A549 (cell line): ENCODE results near the gene KLKB1.

Source experiments
- CTCF ChIP-seq: fragments of >200 bp; sonication (Bioruptor Twin); formaldehyde crosslinking; IDR thresholded peaks from 3 replicates; pipeline ENCODE4 v1.5.1; 2016
- EP300 ChIP-seq, 2 experiments: fragments of >200 bp; sonication (Bioruptor Twin); formaldehyde crosslinking; IDR thresholded peaks; 2 replicates in 1 of 2; 3 replicates in 1 of 2; pipeline ENCODE4 v1.6.1; 2016 to 2017
- REST ChIP-seq: fragments of 200-600 bp; sonication (generic); IDR thresholded peaks from 2 replicates; pipeline ENCODE4 v1.6.1; 2016; ENCODE audit warnings: antibody characterized with exemption, mild to moderate bottlenecking, moderate library complexity

GRCh38 chr4:186190581-186191199, 36.6 kb upstream of the KLKB1 start:
- TF ChIP-seq CTCF: no peak
- TF ChIP-seq EP300 (IDR thresholded peaks at IDR 0.05): no peak
- no peak for TF ChIP-seq REST
